Measurements from ENCODE around the gene POLE3. TPM values are rescaled to one million over a fixed set of nuclear protein-coding genes. Genes with fewer than 3 reads are reported as not detected.

POLE3 gene
- total RNA-seq, 4 donors from 2014 or later = 4.2 to 58.7 (median 24.4) TPM

DNA sequence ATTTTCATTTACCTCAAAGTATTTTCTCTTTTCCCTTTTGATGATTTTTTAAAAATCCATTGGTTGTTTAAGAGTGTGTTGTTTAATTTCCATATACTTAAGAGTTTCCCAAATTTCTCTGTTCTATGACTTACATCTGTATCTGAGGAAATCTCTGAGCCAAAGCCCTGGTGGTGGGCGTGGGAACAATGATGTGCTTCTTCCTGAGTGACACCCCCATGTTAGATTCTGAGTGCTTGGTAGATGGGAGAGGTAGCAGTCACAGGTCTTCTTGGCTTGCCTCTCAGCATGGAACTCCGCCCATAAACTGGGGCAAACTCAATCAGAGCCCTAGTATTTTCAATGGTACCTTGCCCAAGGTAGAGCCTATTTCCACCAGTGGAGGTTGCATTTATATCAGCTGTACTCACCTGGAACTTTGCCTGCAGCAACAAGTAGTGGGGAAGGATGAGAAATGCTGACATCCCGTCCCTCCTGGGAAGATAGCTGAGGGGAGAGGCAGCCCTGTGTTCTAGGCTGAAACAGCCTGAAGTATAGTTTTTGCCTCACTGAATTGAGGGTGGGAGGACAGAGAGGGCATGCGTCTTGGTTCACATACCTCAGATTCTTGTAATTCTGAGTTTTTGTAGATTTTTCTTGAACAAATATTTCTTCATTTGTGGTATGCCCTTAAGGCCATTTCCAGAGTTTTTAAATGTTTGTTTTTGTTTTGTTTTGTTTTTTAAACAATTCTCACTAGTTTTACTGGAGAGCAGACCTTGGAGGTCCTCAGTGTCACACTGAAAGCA, 26.4 kb upstream of the POLE3 start:
- Histone ChIP-seq H3K36me3 (no peaks in the 10 kb centered on the region), H3K27ac (no peak overlapping the region), H3K27me3 (no peaks in the 10 kb centered on the region), H3K4me3 (no peak overlapping the region), H3K9me3 (no peaks in the 10 kb centered on the region), H3K4me1 (no peaks in the 10 kb centered on the region)
- TF ChIP-seq, protein P1, sequence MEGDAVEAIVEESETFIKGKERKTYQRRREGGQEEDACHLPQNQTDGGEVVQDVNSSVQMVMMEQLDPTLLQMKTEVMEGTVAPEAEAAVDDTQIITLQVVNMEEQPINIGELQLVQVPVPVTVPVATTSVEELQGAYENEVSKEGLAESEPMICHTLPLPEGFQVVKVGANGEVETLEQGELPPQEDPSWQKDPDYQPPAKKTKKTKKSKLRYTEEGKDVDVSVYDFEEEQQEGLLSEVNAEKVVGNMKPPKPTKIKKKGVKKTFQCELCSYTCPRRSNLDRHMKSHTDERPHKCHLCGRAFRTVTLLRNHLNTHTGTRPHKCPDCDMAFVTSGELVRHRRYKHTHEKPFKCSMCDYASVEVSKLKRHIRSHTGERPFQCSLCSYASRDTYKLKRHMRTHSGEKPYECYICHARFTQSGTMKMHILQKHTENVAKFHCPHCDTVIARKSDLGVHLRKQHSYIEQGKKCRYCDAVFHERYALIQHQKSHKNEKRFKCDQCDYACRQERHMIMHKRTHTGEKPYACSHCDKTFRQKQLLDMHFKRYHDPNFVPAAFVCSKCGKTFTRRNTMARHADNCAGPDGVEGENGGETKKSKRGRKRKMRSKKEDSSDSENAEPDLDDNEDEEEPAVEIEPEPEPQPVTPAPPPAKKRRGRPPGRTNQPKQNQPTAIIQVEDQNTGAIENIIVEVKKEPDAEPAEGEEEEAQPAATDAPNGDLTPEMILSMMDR (IDR thresholded peaks at IDR 0.05) = no peak
- TF ChIP-seq POLR2AphosphoS5 (IDR thresholded peaks at IDR 0.05) = no peak
- TF ChIP-seq POLR2A (IDR thresholded peaks at IDR 0.05) = no peak
- TF ChIP-seq EP300 (IDR thresholded peaks at IDR 0.05; ENCODE audit: low read depth) = no peak
- WGBS, 2 donors (ENCODE audit: low coverage in 1 of 2) = 84% methylated on average over 4 of the region's 4 CpGs; no CpG with 5 or more reads in 1 of the 2 donors
- intact Hi-C loops (cut with DNase I; ENCODE audit: low total_unique reads) (no loop called here), in situ Hi-C loops (cut with MboI; ENCODE audit: low pct_ligation_motif_present in 1 of 4, low pct_unique_long_range_greater_than_20kb in 1 of 4, low sequenced_read_pairs in 3 of 4) (loop anchor here in 1 of 4 donors (10.0 kb wide), 1 partner anchor 218 kb away; no protein-coding TSS in a partner anchor)
- no peak for DNase-seq

DNA sequence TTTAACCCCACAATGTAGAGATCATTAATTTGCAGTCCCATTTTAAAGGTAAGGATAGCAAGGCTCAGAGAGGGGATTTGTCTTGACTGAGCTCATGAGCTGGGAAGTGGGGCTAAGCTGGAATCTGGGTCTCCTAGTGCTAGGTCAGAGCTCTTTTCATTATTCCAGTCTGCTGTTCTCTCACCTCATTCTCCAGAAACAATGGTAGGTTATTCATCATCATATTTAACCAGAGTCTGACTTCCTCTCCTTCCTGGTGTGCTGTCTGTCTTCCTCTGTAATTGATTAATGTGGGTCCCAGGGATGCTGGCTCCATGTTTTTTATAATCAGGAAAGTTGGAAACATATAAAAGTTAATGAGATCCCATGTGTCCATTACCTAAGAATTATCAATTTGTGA, 20.7 kb upstream of the POLE3 start:
- DNase-seq = no peak
- Histone ChIP-seq H3K27ac (no peak overlapping the region), H3K4me3 (no peak overlapping the region), H3K4me1 (no peaks in the 10 kb centered on the region), H3K9me3 (no peaks in the 10 kb centered on the region), H3K27me3 (no peaks in the 10 kb centered on the region), H3K36me3 (no peaks in the 10 kb centered on the region)
- in situ Hi-C loops (cut with MboI; ENCODE audit: low pct_ligation_motif_present in 1 of 4, low pct_unique_long_range_greater_than_20kb in 1 of 4, low sequenced_read_pairs in 3 of 4) (loop anchor here in 1 of 4 donors (10.0 kb wide), 1 partner anchor 224 kb away; no protein-coding TSS in a partner anchor), intact Hi-C loops (cut with DNase I; ENCODE audit: low total_unique reads) (no loop called here)
- TF ChIP-seq, protein P1 (IDR thresholded peaks at IDR 0.05) = no peak
- TF ChIP-seq POLR2A (IDR thresholded peaks at IDR 0.05) (no peak), EP300 (IDR thresholded peaks at IDR 0.05; ENCODE audit: low read depth) (no peak), POLR2AphosphoS5 (IDR thresholded peaks at IDR 0.05) (no peak)

DNA sequence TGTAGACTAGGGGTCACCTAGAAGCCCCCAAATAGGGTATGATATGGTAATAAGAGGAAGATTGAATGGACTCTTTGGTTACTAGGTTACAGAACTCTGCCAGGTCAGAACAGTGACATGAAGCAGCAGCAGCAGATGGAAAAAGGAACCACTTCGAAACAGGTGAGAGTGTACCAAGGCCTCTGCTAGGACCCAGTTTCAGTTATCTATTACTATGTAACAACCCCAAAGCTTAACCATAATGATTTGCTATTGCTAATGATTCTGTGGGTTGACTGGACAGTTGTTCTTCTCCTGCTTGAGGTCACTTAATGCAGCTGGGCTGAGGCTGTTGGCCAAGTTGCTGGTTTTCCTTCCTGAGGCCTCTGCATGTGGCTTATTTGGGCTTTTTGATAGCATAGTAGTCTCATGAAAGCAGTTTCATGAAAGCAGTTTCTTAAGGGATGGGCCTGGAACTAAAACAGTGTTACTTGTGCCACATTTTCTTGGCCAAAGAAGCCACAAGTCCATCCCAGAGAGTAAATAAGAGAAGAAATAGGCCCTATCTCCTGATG, 17.7 kb upstream of the POLE3 start:
- H3K9me3 ChIP-seq = no peaks in the 10 kb centered on the region
- no peak for DNase-seq
- peak overlapping the region in 1 of 4 donors; percentile 12 for H3K27ac ChIP-seq
- intact Hi-C loops (cut with DNase I; ENCODE audit: low total_unique reads) = no loop called here
- H3K4me3 ChIP-seq = no peak overlapping the region
- no peaks in the 10 kb centered on the region for H3K4me1 ChIP-seq
- no peaks in the 10 kb centered on the region for H3K36me3 ChIP-seq
- H3K27me3 ChIP-seq = no peaks in the 10 kb centered on the region
- in situ Hi-C loops (cut with MboI; ENCODE audit: low pct_ligation_motif_present in 1 of 4, low pct_unique_long_range_greater_than_20kb in 1 of 4, low sequenced_read_pairs in 3 of 4) = no loop called here
- TF ChIP-seq, protein P1 (IDR thresholded peaks at IDR 0.05) = no peak
- TF ChIP-seq POLR2A (IDR thresholded peaks at IDR 0.05) = no peak
- 94% methylated on average over 1 of the region's 1 CpG; no CpG with 5 or more reads in 1 of the 2 donors for WGBS, 2 donors (ENCODE audit: low coverage in 1 of 2)

DNA sequence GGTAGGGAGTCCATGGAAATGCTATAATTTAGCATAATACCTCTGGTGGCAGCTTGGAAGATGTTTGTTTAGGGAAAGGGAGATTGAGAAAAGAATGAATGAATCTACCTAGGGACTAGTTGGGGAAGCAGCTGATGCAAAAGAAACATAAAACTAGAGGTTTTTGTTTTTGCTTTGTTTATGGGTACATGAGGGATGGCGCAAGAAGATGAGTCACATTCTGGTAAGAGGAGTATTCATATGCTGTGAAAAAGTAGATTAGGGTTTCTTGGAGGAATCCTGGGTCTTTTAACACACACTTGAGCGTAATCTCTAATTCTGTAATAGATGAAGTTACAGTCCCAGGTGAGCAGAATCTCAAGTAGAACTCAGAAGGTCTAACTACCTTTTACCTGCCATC, 17.2 kb upstream of the POLE3 start:
- intact Hi-C loops (cut with DNase I; ENCODE audit: low total_unique reads) (no loop called here), in situ Hi-C loops (cut with MboI; ENCODE audit: low pct_ligation_motif_present in 1 of 4, low pct_unique_long_range_greater_than_20kb in 1 of 4, low sequenced_read_pairs in 3 of 4) (no loop called here)
- H3K9me3 ChIP-seq = no peaks in the 10 kb centered on the region
- H3K4me1 ChIP-seq = no peaks in the 10 kb centered on the region
- H3K4me3 ChIP-seq = no peak overlapping the region
- H3K36me3 ChIP-seq = no peaks in the 10 kb centered on the region
- WGBS, 2 donors (ENCODE audit: low coverage in 1 of 2) = 94 to 96% methylated on average over 2 of the region's 2 CpGs
- TF ChIP-seq EP300 (IDR thresholded peaks at IDR 0.05; ENCODE audit: low read depth) = no peak
- no peak for TF ChIP-seq POLR2A (IDR thresholded peaks at IDR 0.05)
- no peak for TF ChIP-seq POLR2AphosphoS5 (IDR thresholded peaks at IDR 0.05)
- TF ChIP-seq, protein P1 (IDR thresholded peaks at IDR 0.05) = no peak
- H3K27me3 ChIP-seq = no peaks in the 10 kb centered on the region
- H3K27ac ChIP-seq = peak overlapping the region in 1 of 4 donors; percentile 12
- no peak for DNase-seq
